ENCODE results near the gene CHCHD4.

CHCHD4 gene

DNA sequence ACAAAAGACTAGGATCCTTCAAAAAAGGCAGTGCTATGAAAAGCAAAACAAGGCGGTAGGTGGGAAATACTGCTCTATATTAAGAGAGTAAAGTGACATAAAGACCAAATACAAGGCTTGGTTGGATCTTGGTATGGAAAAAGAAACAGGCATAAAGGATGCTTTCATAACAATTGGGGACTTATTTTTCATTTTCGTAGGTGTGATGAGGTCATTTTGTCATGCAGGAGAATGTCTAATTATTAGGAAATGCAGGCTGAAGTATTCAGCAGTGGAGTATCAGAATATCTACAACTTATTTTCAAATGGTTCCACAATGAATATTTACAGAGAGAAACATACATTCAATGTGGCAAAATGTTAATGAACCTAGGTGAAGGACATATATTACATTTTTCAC, 44.8 kb upstream of the CHCHD4 start:
- Histone ChIP-seq H3K9me2 (replicated peaks; ENCODE audit: insufficient read depth, low read length) (no peaks in the 10 kb centered on the region), H2AFZ (ENCODE audit: low read depth, low read length, severe bottlenecking) (no peak overlapping the region), H3K4me2 (ENCODE audit: low read depth, low read length, poor library complexity, severe bottlenecking) (no peak overlapping the region), H3K27ac (ENCODE audit: low read depth, low read length) (no peak overlapping the region), H3K4me3 (ENCODE audit: insufficient read depth, low read length, poor library complexity, severe bottlenecking) (no peak overlapping the region), H3K9me3 (ENCODE audit: insufficient read depth, low read length) (no peaks in the 10 kb centered on the region), H4K20me1 (ENCODE audit: low read depth, low read length) (no peaks in the 10 kb centered on the region), H3F3A (ENCODE audit: insufficient read depth) (no peaks in the 10 kb centered on the region), H3K36me3 (ENCODE audit: low read length) (peaks cover 27% of the 10 kb centered on the region), H3K9ac (ENCODE audit: low read length) (no peak overlapping the region), H3K27me3 (ENCODE audit: low read length) (no peaks in the 10 kb centered on the region), H3K79me2 (ENCODE audit: insufficient read depth, low read length) (peaks cover 13% of the 10 kb centered on the region)
- TF ChIP-seq EZH2phosphoT487 (conservative IDR thresholded peaks at IDR 0.05; ENCODE audit: low read length): no peak
- TF ChIP-seq, protein P1, sequence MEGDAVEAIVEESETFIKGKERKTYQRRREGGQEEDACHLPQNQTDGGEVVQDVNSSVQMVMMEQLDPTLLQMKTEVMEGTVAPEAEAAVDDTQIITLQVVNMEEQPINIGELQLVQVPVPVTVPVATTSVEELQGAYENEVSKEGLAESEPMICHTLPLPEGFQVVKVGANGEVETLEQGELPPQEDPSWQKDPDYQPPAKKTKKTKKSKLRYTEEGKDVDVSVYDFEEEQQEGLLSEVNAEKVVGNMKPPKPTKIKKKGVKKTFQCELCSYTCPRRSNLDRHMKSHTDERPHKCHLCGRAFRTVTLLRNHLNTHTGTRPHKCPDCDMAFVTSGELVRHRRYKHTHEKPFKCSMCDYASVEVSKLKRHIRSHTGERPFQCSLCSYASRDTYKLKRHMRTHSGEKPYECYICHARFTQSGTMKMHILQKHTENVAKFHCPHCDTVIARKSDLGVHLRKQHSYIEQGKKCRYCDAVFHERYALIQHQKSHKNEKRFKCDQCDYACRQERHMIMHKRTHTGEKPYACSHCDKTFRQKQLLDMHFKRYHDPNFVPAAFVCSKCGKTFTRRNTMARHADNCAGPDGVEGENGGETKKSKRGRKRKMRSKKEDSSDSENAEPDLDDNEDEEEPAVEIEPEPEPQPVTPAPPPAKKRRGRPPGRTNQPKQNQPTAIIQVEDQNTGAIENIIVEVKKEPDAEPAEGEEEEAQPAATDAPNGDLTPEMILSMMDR (IDR thresholded peaks at IDR 0.05; ENCODE audit: insufficient read depth, low read length, poor library complexity, severe bottlenecking): no peak

DNA sequence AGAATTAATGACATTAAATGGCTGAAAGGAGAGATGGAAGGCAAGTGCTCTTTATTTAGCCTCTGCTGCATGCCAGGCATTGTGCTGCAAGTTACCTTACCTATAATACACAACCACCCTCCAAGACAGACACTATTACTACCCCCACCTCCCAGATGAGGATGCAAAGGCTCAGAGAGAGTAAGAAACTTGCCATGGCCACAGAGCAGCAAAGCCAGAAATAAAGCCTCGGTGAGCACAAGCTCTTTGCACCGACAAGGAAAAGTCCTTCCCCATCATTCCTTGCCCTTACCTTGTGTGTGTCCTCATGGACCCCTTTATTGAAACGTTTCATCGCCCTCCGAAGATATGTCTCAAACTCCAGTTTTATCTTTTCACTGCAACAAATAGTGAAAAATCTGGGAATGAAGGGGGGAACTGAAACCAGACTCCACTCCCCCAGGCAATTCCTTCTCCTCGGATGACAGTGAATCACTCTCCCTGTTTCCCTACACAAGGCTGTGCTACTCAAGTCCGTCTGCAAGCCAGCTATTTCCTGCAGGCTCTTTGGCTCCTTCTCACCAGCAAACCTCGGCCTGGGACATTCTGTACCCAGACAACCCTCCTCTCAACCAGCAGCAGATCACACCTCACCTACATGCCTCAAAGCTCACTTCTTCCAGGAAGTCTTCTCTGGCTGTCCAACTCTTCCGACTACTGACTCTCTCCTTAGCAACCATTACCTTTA, 42.4 kb upstream of the CHCHD4 start:
- TF ChIP-seq EZH2phosphoT487 (conservative IDR thresholded peaks at IDR 0.05; ENCODE audit: low read length): no peak
- TF ChIP-seq, protein P1 (IDR thresholded peaks at IDR 0.05; ENCODE audit: insufficient read depth, low read length, poor library complexity, severe bottlenecking): no peak
- Histone ChIP-seq H3K4me3 (ENCODE audit: insufficient read depth, low read length, poor library complexity, severe bottlenecking) (no peak overlapping the region), H2AFZ (ENCODE audit: low read depth, low read length, severe bottlenecking) (no peak overlapping the region), H3K79me2 (ENCODE audit: insufficient read depth, low read length) (no peaks in the 10 kb centered on the region), H3K9me3 (ENCODE audit: insufficient read depth, low read length) (0 out of 2 replicates have a peak, but pooled peaks cover 2% of the 10 kb centered on the region), H3K9ac (ENCODE audit: low read length) (no peak overlapping the region), H3K4me2 (ENCODE audit: low read depth, low read length, poor library complexity, severe bottlenecking) (no peak overlapping the region), H3K27me3 (ENCODE audit: low read length) (no peaks in the 10 kb centered on the region), H4K20me1 (ENCODE audit: low read depth, low read length) (no peaks in the 10 kb centered on the region), H3K9me2 (replicated peaks; ENCODE audit: insufficient read depth, low read length) (no peaks in the 10 kb centered on the region), H3K27ac (ENCODE audit: low read depth, low read length) (no peak overlapping the region), H3F3A (ENCODE audit: insufficient read depth) (no peaks in the 10 kb centered on the region), H3K36me3 (ENCODE audit: low read length) (peaks cover 47% of the 10 kb centered on the region)

DNA sequence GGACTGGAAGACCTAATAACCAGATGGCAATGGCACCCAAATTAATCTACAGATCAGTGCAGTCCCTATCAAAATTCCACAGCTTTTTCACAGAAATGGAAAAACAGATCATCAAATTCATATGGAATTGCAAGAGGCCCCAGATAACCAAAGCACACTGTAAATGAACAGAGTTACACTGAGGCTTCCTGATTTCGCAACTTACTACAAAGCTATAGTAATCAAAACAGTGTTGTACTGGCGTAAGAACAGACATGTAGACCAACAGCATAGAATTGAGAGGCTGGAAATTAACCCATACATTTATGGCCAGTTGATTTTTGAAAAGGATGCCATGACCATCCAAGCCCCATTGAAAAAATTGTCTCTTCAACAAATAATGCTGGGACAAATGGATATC, 37.5 kb upstream of the CHCHD4 start:
- H3K36me3 ChIP-seq (ENCODE audit: low read length): peaks cover 48% of the 10 kb centered on the region
- no peaks in the 10 kb centered on the region for H3K79me2 ChIP-seq (ENCODE audit: insufficient read depth, low read length)
- H3K9me3 ChIP-seq (ENCODE audit: insufficient read depth, low read length): 0 out of 2 replicates have a peak, but pooled peaks cover 8% of the 10 kb centered on the region

More for the DNA sequence above, 37.5 kb upstream of the CHCHD4 start:
- no peak for TF ChIP-seq EZH2phosphoT487 (conservative IDR thresholded peaks at IDR 0.05; ENCODE audit: low read length)
- TF ChIP-seq, protein P1 (IDR thresholded peaks at IDR 0.05; ENCODE audit: insufficient read depth, low read length, poor library complexity, severe bottlenecking): no peak
- H3K4me3 ChIP-seq (ENCODE audit: insufficient read depth, low read length, poor library complexity, severe bottlenecking): no peak overlapping the region
- no peaks in the 10 kb centered on the region for H3F3A ChIP-seq (ENCODE audit: insufficient read depth)
- H3K4me2 ChIP-seq (ENCODE audit: low read depth, low read length, poor library complexity, severe bottlenecking): no peak overlapping the region
- H3K9me2 ChIP-seq (replicated peaks; ENCODE audit: insufficient read depth, low read length): no peaks in the 10 kb centered on the region
- H3K27ac ChIP-seq (ENCODE audit: low read depth, low read length): no peak overlapping the region
- H2AFZ ChIP-seq (ENCODE audit: low read depth, low read length, severe bottlenecking): no peak overlapping the region
- H3K9ac ChIP-seq (ENCODE audit: low read length): no peak overlapping the region
- H3K27me3 ChIP-seq (ENCODE audit: low read length): no peaks in the 10 kb centered on the region
- H4K20me1 ChIP-seq (ENCODE audit: low read depth, low read length): no peaks in the 10 kb centered on the region
